ENCODE measurements around the gene UBR2. TPM values are rescaled to one million over a fixed set of nuclear protein-coding genes. Genes with fewer than 3 reads are reported as not detected.

Gene UBR2
- total and polyA plus RNA-seq, 2 donors (not counting 3 experiments of a cell fraction or from before 2014, with no cell fraction given) = 8.0 to 22.3 TPM

GRCh38 chr6:42571611-42572342, 7.9 kb downstream of the UBR2 start:
- peaks cover 9% of the 10 kb centered on the region for H3K4me1 ChIP-seq (ENCODE audit: control insufficient read depth, extremely low read depth, insufficient read depth, low read length)
- dilution Hi-C loops (cut with MboI; ENCODE audit: extremely low pct_ligation_motif_present, low sequenced_read_pairs) (no loop called here), intact Hi-C loops (cut with micrococcal nuclease) (no loop called here)
- H3K9me3 ChIP-seq (replicated peaks; ENCODE audit: control insufficient read depth, insufficient read depth, low read length) = no peaks in the 10 kb centered on the region
- H4K20me1 ChIP-seq (replicated peaks; ENCODE audit: control insufficient read depth, extremely low read depth, insufficient read depth, low read length) = peaks cover 8% of the 10 kb centered on the region
- FAIRE-seq (no peak), DNase-seq (ENCODE audit: low read depth, low spot score) (no peak)
- no peaks in the 10 kb centered on the region for H3K36me3 ChIP-seq (ENCODE audit: control insufficient read depth in 2 of 2, extremely low read depth in 1 of 2, insufficient read depth in 2 of 2, low read length in 2 of 2)
- H3K9ac ChIP-seq (replicated peaks; ENCODE audit: extremely low read depth, insufficient read depth, low read length) = no peak overlapping the region
- H3K9me1 ChIP-seq (replicated peaks; ENCODE audit: control insufficient read depth, extremely low read depth, insufficient read depth, low read length) = no peaks in the 10 kb centered on the region
- H3K79me2 ChIP-seq (ENCODE audit: control insufficient read depth, insufficient read depth, low read length) = peaks cover 52% of the 10 kb centered on the region
- H3K27ac ChIP-seq (ENCODE audit: insufficient read depth, low read depth, low read length) = no peak overlapping the region
- TF ChIP-seq FOS (IDR thresholded peaks at IDR 0.05; ENCODE audit: borderline replicate concordance, insufficient read depth, low read length) (no peak), JUN (IDR thresholded peaks at IDR 0.05; ENCODE audit: borderline replicate concordance, insufficient read depth, insufficient read length, low read depth) (no peak), POLR2AphosphoS5 (IDR thresholded peaks at IDR 0.05; ENCODE audit: insufficient read depth, low read depth, low read length) (no peak), MAX (IDR thresholded peaks at IDR 0.05; ENCODE audit: insufficient read depth, insufficient read length) (no peak), POLR2A (IDR thresholded peaks at IDR 0.05; ENCODE audit: low read depth, low read length) (no peak), MYC (IDR thresholded peaks at IDR 0.05; ENCODE audit: low read depth, low read length) (no peak), GATA2 (IDR thresholded peaks at IDR 0.05; ENCODE audit: insufficient read depth, insufficient read length, low read depth, low read length) (no peak), EZH2 (IDR thresholded peaks at IDR 0.05; ENCODE audit: borderline replicate concordance, low read depth, low read length, severe bottlenecking) (no peak)
- TF ChIP-seq, protein P1, sequence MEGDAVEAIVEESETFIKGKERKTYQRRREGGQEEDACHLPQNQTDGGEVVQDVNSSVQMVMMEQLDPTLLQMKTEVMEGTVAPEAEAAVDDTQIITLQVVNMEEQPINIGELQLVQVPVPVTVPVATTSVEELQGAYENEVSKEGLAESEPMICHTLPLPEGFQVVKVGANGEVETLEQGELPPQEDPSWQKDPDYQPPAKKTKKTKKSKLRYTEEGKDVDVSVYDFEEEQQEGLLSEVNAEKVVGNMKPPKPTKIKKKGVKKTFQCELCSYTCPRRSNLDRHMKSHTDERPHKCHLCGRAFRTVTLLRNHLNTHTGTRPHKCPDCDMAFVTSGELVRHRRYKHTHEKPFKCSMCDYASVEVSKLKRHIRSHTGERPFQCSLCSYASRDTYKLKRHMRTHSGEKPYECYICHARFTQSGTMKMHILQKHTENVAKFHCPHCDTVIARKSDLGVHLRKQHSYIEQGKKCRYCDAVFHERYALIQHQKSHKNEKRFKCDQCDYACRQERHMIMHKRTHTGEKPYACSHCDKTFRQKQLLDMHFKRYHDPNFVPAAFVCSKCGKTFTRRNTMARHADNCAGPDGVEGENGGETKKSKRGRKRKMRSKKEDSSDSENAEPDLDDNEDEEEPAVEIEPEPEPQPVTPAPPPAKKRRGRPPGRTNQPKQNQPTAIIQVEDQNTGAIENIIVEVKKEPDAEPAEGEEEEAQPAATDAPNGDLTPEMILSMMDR (IDR thresholded peaks at IDR 0.05; ENCODE audit: extremely low read depth in 1 of 2, insufficient read depth in 1 of 2, low read depth in 1 of 2, low read length in 2 of 2) = no peak
- no peak overlapping the region for H3K4me2 ChIP-seq (ENCODE audit: insufficient read depth, low read length)
- H3K4me3 ChIP-seq (replicated peaks in 1 of 3; ENCODE audit: insufficient read depth in 1 of 3, low read depth in 1 of 3, low read length in 3 of 3) = no peak overlapping the region
- ChIA-PET CTCF (interaction anchor here (1.1 to 2.1 kb wide), 3 partner anchors 17 to 47 kb away, joined by 3 to 9 read pairs (median 4); no protein-coding TSS in a partner anchor), POLR2A (no interaction called here)
- H3K27me3 ChIP-seq (ENCODE audit: control insufficient read depth in 2 of 2, insufficient read depth in 2 of 2, low read length in 2 of 2) = no peaks in the 10 kb centered on the region
- BruUV-seq (replicated peaks) = no TSS peak
- H2AFZ ChIP-seq (ENCODE audit: low read depth, low read length) = no peak overlapping the region

All from endothelial cell of umbilical vein (primary cell).